ENCODE results near the gene JAML. TPM values are rescaled to one million over a fixed set of nuclear protein-coding genes. Genes with fewer than 3 reads are reported as not detected.

The JAML gene
- total and polyA plus RNA-seq, 2 of the 13 experiments (the other 11 are each of a cell fraction or from before 2014, with no cell fraction given), result 2.0 to 3.3 TPM

GRCh38 chr11:118212131-118212725, 12.6 kb downstream of the JAML start (continued):
- TF ChIP-seq ARID4A (CRISPR knock-in tag; IDR thresholded peaks at IDR 0.05; ENCODE audit: borderline replicate concordance) (peak; percentile 42; the same call in 1 of the 2 replicates), ZBTB3 (CRISPR knock-in tag; IDR thresholded peaks at IDR 0.05; ENCODE audit: borderline replicate concordance, low read depth) (peak; percentile 72; the same call in 1 of the 2 replicates), KDM5B (CRISPR knock-in tag; IDR thresholded peaks at IDR 0.05; ENCODE audit: borderline replicate concordance) (no peak; the same call in 1 of the 2 replicates), MIER3 (CRISPR knock-in tag; IDR thresholded peaks at IDR 0.05; ENCODE audit: borderline replicate concordance) (peak; percentile 56; the same call in 1 of the 2 replicates), ZZZ3 (CRISPR knock-in tag; IDR thresholded peaks at IDR 0.05; ENCODE audit: borderline replicate concordance) (peak; percentile 74; the same call in 1 of the 2 replicates), RNF219 (CRISPR knock-in tag; IDR thresholded peaks at IDR 0.05) (no peak), PITX1 (CRISPR knock-in tag; IDR thresholded peaks at IDR 0.05) (peak; percentile 92), ZNF446 (CRISPR knock-in tag; IDR thresholded peaks at IDR 0.05) (no peak), CSRNP1 (CRISPR knock-in tag; IDR thresholded peaks at IDR 0.05) (peak; percentile 78; the same call in 1 of the 2 replicates), ZFP1 (CRISPR knock-in tag; IDR thresholded peaks at IDR 0.05) (peak; percentile 65; the same call in 1 of the 2 replicates), ZNF761 (CRISPR knock-in tag; conservative IDR thresholded peaks at IDR 0.05) (peak; percentile 87), POGK (CRISPR knock-in tag; conservative IDR thresholded peaks at IDR 0.05) (peak; percentile 88), ATF1 (CRISPR knock-in tag; IDR thresholded peaks at IDR 0.05) (peak; percentile 67), ZNF800 (CRISPR knock-in tag; IDR thresholded peaks at IDR 0.05) (peak; percentile 78), MTA3 (CRISPR knock-in tag; IDR thresholded peaks at IDR 0.05) (no peak), ZNF556 (CRISPR knock-in tag; IDR thresholded peaks at IDR 0.05; ENCODE audit: borderline replicate concordance) (peak; percentile 76; the same call in 1 of the 2 replicates), ZNF776 (CRISPR knock-in tag; IDR thresholded peaks at IDR 0.05) (no peak)
